HUES6 (cell line): Measurements from ENCODE around the gene C1RL.
"Not testable (repeated sequence)": the region's sequence is repeated elsewhere in the genome, so short reads cannot be mapped to it uniquely, and the experiment has no call there.

ENCODE experiments used
- H3K27ac ChIP-seq: 2 replicates; pipeline ENCODE4 v1.7.0; 2013; ENCODE audit warnings: low read depth, mild to moderate bottlenecking, low read length, inconsistent platforms
- H3K27me3 ChIP-seq: 2 replicates; pipeline ENCODE4 v1.6.1; 2013; ENCODE audit warnings: low read length; ENCODE audit not compliant: control insufficient read depth, insufficient read depth
- H3K36me3 ChIP-seq: 2 replicates; pipeline ENCODE4 v1.6.1; 2013; ENCODE audit warnings: low read length; ENCODE audit not compliant: control insufficient read depth, insufficient read depth
- H3K4me1 ChIP-seq: 2 replicates; pipeline ENCODE4 v1.6.1; 2013; ENCODE audit warnings: low read length; ENCODE audit not compliant: control insufficient read depth, insufficient read depth
- H3K4me3 ChIP-seq: 2 replicates; pipeline ENCODE4 v1.5.1; 2013; ENCODE audit warnings: low read depth, low read length
- H3K9ac ChIP-seq: one replicate; pipeline ENCODE4 v1.6.1; 2013; ENCODE audit warnings: mild to moderate bottlenecking, low read length
- H3K9me3 ChIP-seq: 2 replicates; pipeline ENCODE4 v1.6.1; 2013; ENCODE audit warnings: low read depth, low read length; ENCODE audit not compliant: control insufficient read depth, insufficient read depth

The C1RL gene

GRCh38 chr12:7114008-7114407 lies 5.0 kb upstream of the C1RL start:
- peaks cover 8% of the 10 kb centered on the region for H3K4me1 ChIP-seq
- 0 out of 2 replicates have a peak, but pooled peaks cover 12% of the 10 kb centered on the region for H3K27me3 ChIP-seq
- no peaks in the 10 kb centered on the region for H3K9me3 ChIP-seq
- no peak overlapping the region for H3K27ac ChIP-seq
- no peaks in the 10 kb centered on the region for H3K36me3 ChIP-seq
- no peak overlapping the region for H3K4me3 ChIP-seq
- H3K9ac ChIP-seq = no peak overlapping the region

DNA sequence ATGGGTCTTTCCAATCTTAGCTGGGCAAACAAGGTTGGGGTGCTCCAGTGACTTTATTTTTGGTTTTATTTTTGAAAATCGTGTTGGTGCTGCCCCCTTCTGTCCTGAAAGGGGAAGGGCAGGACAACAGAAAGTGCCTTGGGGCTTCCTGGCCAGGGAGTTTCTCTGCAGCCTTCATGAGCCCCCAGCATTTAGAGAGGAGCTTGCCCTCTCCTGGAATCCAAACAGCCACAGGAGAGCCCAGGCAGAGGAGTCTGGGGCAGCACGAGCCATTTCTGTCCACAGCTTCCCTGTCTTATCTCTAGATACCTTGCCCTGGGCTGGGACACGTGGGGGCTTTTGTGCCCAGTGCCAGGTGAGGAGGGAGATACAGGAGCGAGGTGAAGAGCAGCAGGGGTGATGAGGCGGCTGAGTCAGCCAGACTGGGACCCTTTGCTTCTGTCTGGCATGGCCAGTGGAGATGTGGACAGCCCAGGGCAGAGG lies 4.4 kb upstream of the C1RL start:
- Histone ChIP-seq H3K9ac (no peak overlapping the region), H3K27me3 (0 out of 2 replicates have a peak, but pooled peaks cover 12% of the 10 kb centered on the region), H3K36me3 (no peaks in the 10 kb centered on the region), H3K4me1 (peaks cover 8% of the 10 kb centered on the region), H3K27ac (no peak overlapping the region), H3K4me3 (no peak overlapping the region), H3K9me3 (no peaks in the 10 kb centered on the region)

DNA sequence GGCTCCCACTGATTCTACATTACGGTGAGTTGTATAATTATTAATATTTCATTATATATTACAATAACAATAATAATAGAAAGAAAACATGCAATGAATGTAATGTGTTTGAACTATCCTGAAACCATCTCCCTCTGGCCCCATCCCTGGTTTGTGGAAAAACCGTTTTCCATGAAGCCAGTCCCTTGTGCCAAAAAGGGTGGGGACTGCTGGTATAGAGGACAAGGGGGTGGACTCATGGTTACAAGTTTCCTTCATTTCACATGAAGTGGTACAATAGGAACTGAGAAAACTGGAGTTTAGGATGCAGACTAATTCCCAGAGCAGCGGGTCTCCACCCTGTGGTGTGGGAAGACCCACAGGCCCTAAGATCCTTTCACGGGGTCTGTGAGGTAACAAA lies 3.0 kb upstream of the C1RL start:
- H3K27me3 ChIP-seq = 0 out of 2 replicates have a peak, but pooled peaks cover 9% of the 10 kb centered on the region
- no peaks in the 10 kb centered on the region for H3K9me3 ChIP-seq
- no peak overlapping the region for H3K9ac ChIP-seq
- no peak overlapping the region for H3K4me3 ChIP-seq
- no peaks in the 10 kb centered on the region for H3K36me3 ChIP-seq
- H3K4me1 ChIP-seq = peaks cover 8% of the 10 kb centered on the region
- no peak overlapping the region for H3K27ac ChIP-seq

DNA sequence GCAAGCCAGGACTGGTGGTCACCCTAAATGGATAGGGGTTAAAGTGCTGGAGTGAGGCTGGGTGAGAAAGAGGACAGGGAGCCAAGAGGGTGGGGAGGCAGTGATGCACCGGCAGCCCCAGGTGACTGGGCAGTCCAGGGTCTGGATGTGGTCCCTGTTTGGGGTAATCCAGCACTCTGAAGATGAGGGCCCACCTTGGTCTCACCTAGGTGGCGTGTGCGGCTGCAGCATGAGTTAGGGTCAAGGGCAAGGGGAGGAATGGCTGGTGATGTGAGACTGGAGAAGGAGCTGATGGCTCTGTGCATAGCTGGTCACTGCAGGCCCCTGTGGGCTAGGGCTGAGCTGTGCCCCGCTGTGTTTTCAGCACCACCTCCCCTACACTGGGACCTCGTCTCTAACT lies 1.6 kb upstream of the C1RL start:
- Histone ChIP-seq H3K4me1 (peaks cover 8% of the 10 kb centered on the region), H3K27me3 (0 out of 2 replicates have a peak, but pooled peaks cover 9% of the 10 kb centered on the region), H3K36me3 (no peaks in the 10 kb centered on the region; the same call in 1 of the 2 replicates), H3K9ac (no peak overlapping the region), H3K4me3 (no peak overlapping the region), H3K9me3 (peaks cover 5% of the 10 kb centered on the region; the same call in 1 of the 2 replicates), H3K27ac (no peak overlapping the region)

GRCh38 chr12:7109572-7109920 lies 532 bp upstream of the C1RL start:
- Histone ChIP-seq H3K36me3 (no peaks in the 10 kb centered on the region; the same call in 1 of the 2 replicates), H3K27ac (no peak overlapping the region), H3K9me3 (peaks cover 5% of the 10 kb centered on the region; the same call in 1 of the 2 replicates), H3K4me1 (peaks cover 8% of the 10 kb centered on the region), H3K27me3 (0 out of 2 replicates have a peak, but pooled peaks cover 9% of the 10 kb centered on the region), H3K4me3 (peak overlapping the region; percentile 60; the same call in 1 of the 2 replicates), H3K9ac (no peak overlapping the region)

DNA sequence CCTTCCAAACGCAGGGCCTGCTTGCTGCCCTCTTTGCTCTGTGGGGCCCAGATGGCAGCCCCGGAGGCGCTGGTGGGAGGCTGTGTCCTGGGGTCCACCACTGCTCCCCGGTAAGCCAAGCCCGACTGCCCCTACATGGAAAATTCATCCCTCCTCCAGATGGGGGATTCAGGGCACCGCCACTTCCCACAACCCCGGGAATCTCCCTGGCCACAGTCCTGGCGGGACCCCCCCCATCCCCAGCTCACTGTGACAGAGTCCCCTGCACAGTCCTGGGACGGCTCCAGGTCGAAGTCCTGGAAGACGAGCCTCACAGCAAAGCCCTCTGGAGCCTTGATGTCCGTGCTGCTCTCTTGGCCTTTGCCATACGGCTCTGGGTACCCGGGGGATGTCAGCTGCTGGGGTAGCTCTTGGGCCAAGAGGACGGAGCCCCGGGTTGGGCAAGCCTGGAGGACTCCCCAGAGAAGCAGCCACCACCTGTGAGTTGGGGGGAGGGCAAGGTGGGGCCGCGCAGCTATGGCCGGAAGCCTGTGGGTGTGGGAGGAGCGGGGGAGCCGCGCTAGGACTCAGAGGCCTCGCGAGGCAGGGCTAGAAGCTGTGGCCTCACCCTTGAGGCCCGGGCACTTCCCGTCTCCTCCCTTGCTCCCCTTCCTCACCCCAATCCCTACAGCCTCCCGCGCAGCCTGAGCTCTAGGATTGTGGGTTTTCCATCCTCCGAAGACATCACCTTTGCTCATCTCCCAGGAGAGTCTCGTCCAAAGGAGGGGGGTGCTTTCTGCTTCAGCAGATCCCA lies 815 bp downstream of the C1RL start:
- H3K27ac ChIP-seq = peak overlapping the region; percentile 5; the same call in 1 of the 2 replicates
- H3K4me1 ChIP-seq = peaks cover 5% of the 10 kb centered on the region

GRCh38 chr12:7107636-7108002 lies 1.4 kb downstream of the C1RL start:
- H3K27ac ChIP-seq = no peak overlapping the region
- no peak overlapping the region for H3K9ac ChIP-seq
- peak overlapping the region; percentile 60 for H3K4me3 ChIP-seq

More for the DNA sequence above, 815 bp downstream of the C1RL start:
- Histone ChIP-seq H3K9me3 (peaks cover 5% of the 10 kb centered on the region; the same call in 1 of the 2 replicates), H3K36me3 (no peaks in the 10 kb centered on the region; the same call in 1 of the 2 replicates), H3K9ac (peak overlapping the region; percentile 69), H3K27me3 (0 out of 2 replicates have a peak, but pooled peaks cover 9% of the 10 kb centered on the region), H3K4me3 (peak overlapping the region; percentile 60)

DNA sequence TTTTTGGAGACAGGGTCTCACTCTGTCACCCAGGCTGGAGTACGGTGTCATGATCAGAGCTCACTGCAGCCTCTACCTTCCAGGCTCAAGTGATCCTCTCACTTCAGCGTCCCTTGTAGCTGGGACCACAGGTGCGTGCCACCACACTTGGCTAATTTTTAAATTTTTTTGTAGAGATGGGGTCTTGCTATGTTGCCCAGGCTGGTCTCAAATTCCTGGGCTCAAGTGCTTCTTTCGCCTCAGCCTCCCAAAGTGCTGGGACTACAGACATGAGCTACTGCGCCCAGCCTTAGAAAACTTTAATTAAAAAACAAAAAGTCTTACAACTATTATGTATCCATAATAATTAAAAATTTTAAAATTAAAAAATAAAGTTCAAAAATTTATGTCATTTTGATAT lies 1.8 kb downstream of the C1RL start:
- not testable (repeated sequence) for H3K9ac ChIP-seq, H3K4me1 ChIP-seq, H3K36me3 ChIP-seq, H3K9me3 ChIP-seq, H3K27ac ChIP-seq, H3K4me3 ChIP-seq, H3K27me3 ChIP-seq

More at GRCh38 chr12:7107636-7108002, 1.4 kb downstream of the C1RL start:
- H3K4me1 ChIP-seq = peaks cover 5% of the 10 kb centered on the region
- peaks cover 5% of the 10 kb centered on the region; the same call in 1 of the 2 replicates for H3K9me3 ChIP-seq
- 0 out of 2 replicates have a peak, but pooled peaks cover 9% of the 10 kb centered on the region for H3K27me3 ChIP-seq
- H3K36me3 ChIP-seq = no peaks in the 10 kb centered on the region; the same call in 1 of the 2 replicates

- Histone ChIP-seq H3K9me3 (peaks cover 5% of the 10 kb centered on the region; the same call in 1 of the 2 replicates), H3K36me3 (no peaks in the 10 kb centered on the region; the same call in 1 of the 2 replicates), H3K9ac (no peak overlapping the region), H3K4me1 (peaks cover 5% of the 10 kb centered on the region), H3K27me3 (0 out of 2 replicates have a peak, but pooled peaks cover 9% of the 10 kb centered on the region), H3K4me3 (no peak overlapping the region), H3K27ac (no peak overlapping the region)
Observed at GRCh38 chr12:7106082-7106481, 2.9 kb downstream of the C1RL start.

DNA sequence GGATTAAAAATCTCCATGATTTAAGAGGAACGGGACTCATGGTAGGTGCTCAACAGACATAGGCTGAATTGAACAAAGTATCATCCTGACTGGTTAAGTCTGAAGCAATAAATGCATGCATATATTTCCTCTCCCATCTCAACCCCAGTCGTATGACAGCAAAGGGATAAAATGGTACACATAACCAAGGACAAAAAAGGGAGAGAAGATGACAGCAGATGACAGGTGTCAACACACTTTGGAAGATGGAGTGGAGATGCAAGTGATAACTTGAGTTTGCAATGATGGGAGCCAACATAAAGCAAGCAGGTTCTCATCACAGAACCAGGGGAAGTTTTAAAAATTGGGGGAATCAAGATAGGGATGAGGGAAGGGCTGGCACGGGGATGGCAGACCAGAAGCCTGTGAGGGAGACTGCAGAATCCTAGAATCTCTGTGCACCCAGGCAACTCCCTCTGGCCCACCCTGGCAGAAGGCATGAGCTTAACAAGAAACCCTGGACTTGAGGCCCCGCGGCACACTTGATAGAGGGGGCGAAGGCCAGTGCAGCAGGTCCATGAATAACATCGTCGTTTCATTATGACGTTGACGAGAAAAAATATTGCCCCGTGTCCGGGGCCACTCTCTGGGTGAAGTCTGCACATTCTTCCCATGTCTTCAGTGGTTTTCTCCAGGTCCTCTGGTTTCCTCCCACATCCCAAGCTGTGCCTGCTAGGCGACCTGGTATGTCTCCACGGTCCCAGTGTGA lies 5.0 kb downstream of the C1RL start:
- Histone ChIP-seq H3K27ac (no peak overlapping the region), H3K4me1 (no peaks in the 10 kb centered on the region), H3K9ac (no peak overlapping the region), H3K4me3 (no peak overlapping the region), H3K36me3 (peaks cover 6% of the 10 kb centered on the region; the same call in 1 of the 2 replicates), H3K27me3 (no peaks in the 10 kb centered on the region), H3K9me3 (peaks cover 5% of the 10 kb centered on the region; the same call in 1 of the 2 replicates)
